ENCODE data around the gene CAPN2.
"Not testable (repeated sequence)": the region's sequence is repeated elsewhere in the genome, so short reads cannot be mapped to it uniquely, and the experiment has no call there.

The CAPN2 gene

DNA sequence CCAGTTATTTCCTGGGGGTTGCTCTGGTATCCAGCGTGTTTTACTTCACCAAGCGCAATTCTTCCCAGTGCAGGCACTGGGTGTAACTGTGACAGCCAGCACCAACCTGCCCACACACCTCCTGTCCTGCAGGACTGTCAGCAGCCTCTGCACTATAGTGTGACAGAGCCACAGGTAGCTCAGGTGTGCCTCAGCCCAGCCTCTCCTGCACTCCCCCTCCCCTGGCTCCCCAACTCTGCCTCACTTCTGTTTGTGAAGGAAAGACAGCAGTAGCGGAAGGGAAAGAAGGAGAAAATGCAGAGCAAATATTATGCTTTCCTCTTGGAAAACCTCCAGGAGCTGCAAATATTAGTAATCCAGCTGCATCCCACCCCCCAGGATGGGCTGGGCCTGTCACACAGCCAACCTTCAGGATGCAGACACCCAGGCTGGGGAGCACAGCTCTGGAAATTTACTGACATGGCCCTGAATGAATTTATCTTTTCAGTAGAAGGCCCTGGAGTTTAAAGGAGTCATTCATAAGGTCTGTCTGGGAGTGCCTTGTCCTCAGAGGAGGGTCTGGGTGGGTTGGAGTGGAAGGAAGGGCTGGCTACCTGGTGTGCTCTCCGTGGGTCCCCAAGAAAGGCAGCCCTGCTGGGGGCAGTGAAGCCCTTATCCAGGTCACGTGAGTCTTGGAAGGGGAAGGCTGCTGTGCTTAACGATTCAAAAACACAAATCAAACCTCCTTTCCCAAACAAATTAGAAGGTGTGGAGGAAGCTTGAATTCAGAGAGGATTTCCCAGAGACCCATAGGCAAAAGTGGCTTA, 20.9 kb downstream of the CAPN2 start:
- no peak overlapping the region for H2AFZ ChIP-seq (ENCODE audit: low read depth, low read length)
- no peak overlapping the region for H3K9ac ChIP-seq (ENCODE audit: low read length)
- H3K27me3 ChIP-seq (ENCODE audit: low read depth, low read length): no peaks in the 10 kb centered on the region
- H3K4me3 ChIP-seq (ENCODE audit: low read length): no peak overlapping the region
- H3K4me1 ChIP-seq (ENCODE audit: low read length): peaks cover 10% of the 10 kb centered on the region
- no peaks in the 10 kb centered on the region for H3K9me3 ChIP-seq (ENCODE audit: insufficient read depth, low read length)
- H4K20me1 ChIP-seq (ENCODE audit: insufficient read depth, low read length): no peaks in the 10 kb centered on the region
- H3K4me2 ChIP-seq (ENCODE audit: low read length): no peak overlapping the region
- TF ChIP-seq, protein P1, sequence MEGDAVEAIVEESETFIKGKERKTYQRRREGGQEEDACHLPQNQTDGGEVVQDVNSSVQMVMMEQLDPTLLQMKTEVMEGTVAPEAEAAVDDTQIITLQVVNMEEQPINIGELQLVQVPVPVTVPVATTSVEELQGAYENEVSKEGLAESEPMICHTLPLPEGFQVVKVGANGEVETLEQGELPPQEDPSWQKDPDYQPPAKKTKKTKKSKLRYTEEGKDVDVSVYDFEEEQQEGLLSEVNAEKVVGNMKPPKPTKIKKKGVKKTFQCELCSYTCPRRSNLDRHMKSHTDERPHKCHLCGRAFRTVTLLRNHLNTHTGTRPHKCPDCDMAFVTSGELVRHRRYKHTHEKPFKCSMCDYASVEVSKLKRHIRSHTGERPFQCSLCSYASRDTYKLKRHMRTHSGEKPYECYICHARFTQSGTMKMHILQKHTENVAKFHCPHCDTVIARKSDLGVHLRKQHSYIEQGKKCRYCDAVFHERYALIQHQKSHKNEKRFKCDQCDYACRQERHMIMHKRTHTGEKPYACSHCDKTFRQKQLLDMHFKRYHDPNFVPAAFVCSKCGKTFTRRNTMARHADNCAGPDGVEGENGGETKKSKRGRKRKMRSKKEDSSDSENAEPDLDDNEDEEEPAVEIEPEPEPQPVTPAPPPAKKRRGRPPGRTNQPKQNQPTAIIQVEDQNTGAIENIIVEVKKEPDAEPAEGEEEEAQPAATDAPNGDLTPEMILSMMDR (IDR thresholded peaks at IDR 0.05; ENCODE audit: low read depth, low read length): no peak
- no peak for TF ChIP-seq EZH2phosphoT487 (IDR thresholded peaks at IDR 0.05; ENCODE audit: low read depth)
- no peaks in the 10 kb centered on the region for H3K36me3 ChIP-seq (replicated peaks; ENCODE audit: low read depth, low read length)
- H3K27ac ChIP-seq (ENCODE audit: low read length): no peak overlapping the region
- H3K79me2 ChIP-seq (ENCODE audit: low read length): no peaks in the 10 kb centered on the region

DNA sequence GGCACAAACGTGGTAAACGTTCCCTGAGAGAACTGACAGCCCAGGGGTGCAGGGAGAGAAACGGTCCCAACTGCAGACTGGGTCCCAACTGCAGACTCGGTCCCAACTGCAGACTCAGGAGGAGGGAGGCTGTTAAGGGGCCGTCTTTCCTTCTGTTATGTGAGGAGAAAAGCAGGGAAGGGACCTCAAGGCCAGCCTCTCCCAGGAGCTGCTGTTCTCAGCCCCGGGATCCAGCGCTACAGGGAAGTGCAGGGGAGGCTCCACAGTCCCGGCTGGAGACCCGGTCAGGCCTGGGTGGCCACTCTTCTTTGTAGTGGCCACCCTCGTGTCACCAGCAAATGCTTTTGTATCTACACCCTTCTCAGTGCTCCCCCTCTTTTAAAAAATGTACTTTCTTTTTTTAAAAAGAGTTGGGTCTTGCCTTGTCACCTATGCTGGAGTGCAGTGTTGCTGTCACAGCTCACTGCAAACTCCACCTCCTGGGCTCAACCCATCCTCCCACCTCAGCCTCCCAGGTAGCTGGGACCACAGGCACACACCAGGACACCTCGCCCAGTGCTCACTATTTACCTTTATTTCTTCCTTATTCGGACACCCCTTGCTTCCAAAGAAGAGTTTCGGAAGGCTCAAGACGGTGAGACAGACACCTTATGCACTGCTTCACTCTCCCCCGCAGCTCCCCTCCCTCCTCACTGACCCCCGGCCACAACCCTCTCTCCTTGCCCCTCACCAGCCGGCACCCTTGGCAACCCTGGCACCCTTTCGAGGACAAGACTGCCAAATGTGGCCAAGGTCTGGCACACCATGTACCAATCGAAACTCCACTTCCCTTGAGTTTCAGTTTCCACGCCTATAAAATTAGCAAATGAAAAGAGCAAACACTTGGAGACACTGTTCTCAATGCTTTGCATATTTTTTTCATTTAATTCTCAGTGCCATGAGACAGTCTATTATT, 21.8 kb downstream of the CAPN2 start:
- H3K27ac ChIP-seq (ENCODE audit: low read length): no peak overlapping the region

DNA sequence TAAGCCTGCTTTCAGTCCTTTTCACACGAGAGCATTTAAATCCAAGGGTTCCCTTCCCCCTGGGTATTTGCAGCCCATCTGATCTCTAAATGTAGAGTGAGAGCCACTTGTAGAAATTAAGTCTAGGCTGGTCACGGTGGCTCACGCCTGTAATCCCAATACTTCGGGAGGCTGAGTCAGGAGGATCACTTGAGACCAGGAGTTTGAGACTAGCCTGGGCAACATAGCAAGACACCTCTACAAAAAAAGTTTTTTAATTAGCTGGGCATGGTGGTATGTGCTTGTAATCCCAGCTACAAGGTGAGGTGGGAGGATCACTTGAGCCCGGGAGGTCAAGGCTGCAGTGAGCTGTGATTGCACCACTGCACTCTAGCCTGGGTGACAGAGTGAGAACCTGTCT, 24.3 kb downstream of the CAPN2 start:
- not testable (repeated sequence) for H2AFZ ChIP-seq (ENCODE audit: low read depth, low read length); H3K9ac ChIP-seq (ENCODE audit: low read length); H3K36me3 ChIP-seq (replicated peaks; ENCODE audit: low read depth, low read length); H3K27ac ChIP-seq (ENCODE audit: low read length); H3K27me3 ChIP-seq (ENCODE audit: low read depth, low read length); H3K4me3 ChIP-seq (ENCODE audit: low read length); H3K4me2 ChIP-seq (ENCODE audit: low read length); H4K20me1 ChIP-seq (ENCODE audit: insufficient read depth, low read length); H3K79me2 ChIP-seq (ENCODE audit: low read length); H3K4me1 ChIP-seq (ENCODE audit: low read length); H3K9me3 ChIP-seq (ENCODE audit: insufficient read depth, low read length)

More for the DNA sequence above, 21.8 kb downstream of the CAPN2 start:
- Histone ChIP-seq H3K36me3 (replicated peaks; ENCODE audit: low read depth, low read length) (no peaks in the 10 kb centered on the region), H2AFZ (ENCODE audit: low read depth, low read length) (no peak overlapping the region), H3K79me2 (ENCODE audit: low read length) (no peaks in the 10 kb centered on the region), H4K20me1 (ENCODE audit: insufficient read depth, low read length) (no peaks in the 10 kb centered on the region), H3K9me3 (ENCODE audit: insufficient read depth, low read length) (no peaks in the 10 kb centered on the region), H3K27me3 (ENCODE audit: low read depth, low read length) (no peaks in the 10 kb centered on the region), H3K4me1 (ENCODE audit: low read length) (peaks cover 10% of the 10 kb centered on the region), H3K4me2 (ENCODE audit: low read length) (no peak overlapping the region), H3K4me3 (ENCODE audit: low read length) (no peak overlapping the region), H3K9ac (ENCODE audit: low read length) (no peak overlapping the region)
- TF ChIP-seq, protein P1 (IDR thresholded peaks at IDR 0.05; ENCODE audit: low read depth, low read length): no peak
- no peak for TF ChIP-seq EZH2phosphoT487 (IDR thresholded peaks at IDR 0.05; ENCODE audit: low read depth)

DNA sequence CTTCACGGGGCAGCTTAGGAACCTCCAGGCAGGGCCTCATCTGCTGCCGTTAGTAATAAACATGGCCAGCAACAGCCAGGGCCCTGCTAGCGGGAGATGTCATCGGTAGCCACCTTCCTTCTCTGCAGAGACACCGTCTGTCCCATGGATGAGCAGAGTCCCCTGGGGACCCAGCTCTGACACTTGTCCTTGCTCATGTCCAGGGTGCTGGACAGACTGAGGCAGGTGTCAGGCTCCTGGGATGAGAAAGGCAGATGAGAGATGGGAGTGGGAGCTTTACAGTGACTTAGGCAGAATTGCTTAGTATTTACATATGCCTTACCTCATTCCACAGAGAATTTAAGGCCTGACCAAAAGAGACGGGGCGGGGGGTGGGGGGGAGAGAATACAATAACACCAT, 25.0 kb downstream of the CAPN2 start:
- Histone ChIP-seq H3K27ac (ENCODE audit: low read length) (no peak overlapping the region), H3K4me1 (ENCODE audit: low read length) (no peaks in the 10 kb centered on the region)

More for the DNA sequence above, 25.0 kb downstream of the CAPN2 start:
- TF ChIP-seq EZH2phosphoT487 (IDR thresholded peaks at IDR 0.05; ENCODE audit: low read depth): no peak
- TF ChIP-seq, protein P1 (IDR thresholded peaks at IDR 0.05; ENCODE audit: low read depth, low read length): no peak
- no peaks in the 10 kb centered on the region for H4K20me1 ChIP-seq (ENCODE audit: insufficient read depth, low read length)
- H3K9me3 ChIP-seq (ENCODE audit: insufficient read depth, low read length): no peaks in the 10 kb centered on the region
- H3K27me3 ChIP-seq (ENCODE audit: low read depth, low read length): no peaks in the 10 kb centered on the region
- no peak overlapping the region for H3K4me3 ChIP-seq (ENCODE audit: low read length)
- no peak overlapping the region for H3K9ac ChIP-seq (ENCODE audit: low read length)
- H3K4me2 ChIP-seq (ENCODE audit: low read length): no peak overlapping the region
- no peaks in the 10 kb centered on the region for H3K36me3 ChIP-seq (replicated peaks; ENCODE audit: low read depth, low read length)
- H3K79me2 ChIP-seq (ENCODE audit: low read length): no peaks in the 10 kb centered on the region
- no peak overlapping the region for H2AFZ ChIP-seq (ENCODE audit: low read depth, low read length)
